Mucosa of descending colon (tissue), 3 donors: ENCODE measurements around the gene PHYHIPL. TPM values are rescaled to one million over a fixed set of nuclear protein-coding genes. Genes with fewer than 3 reads are reported as not detected.

Source experiments
- ATAC-seq: fragments of 200-7000 bp; cut with Tn5 transposase; one replicate; pipeline ENCODE4 v1.9.1; 2020; ENCODE audit warnings: mild to moderate bottlenecking, moderate library complexity
- DNase-seq, 3 donors: peaks; one replicate each; pipeline ENCODE4 v3.0.0-alpha.2; 2020
- H3K36me3 ChIP-seq: fragments of 200-600 bp; one replicate; pipeline ENCODE4 v1.8.0; 2021; ENCODE audit warnings: low read depth, mild to moderate bottlenecking
- H3K4me1 ChIP-seq: fragments of 200-600 bp; one replicate; pipeline ENCODE4 v1.8.0; 2021; ENCODE audit warnings: low read depth, mild to moderate bottlenecking
- H3K4me3 ChIP-seq: fragments of 200-600 bp; one replicate; pipeline ENCODE4 v1.8.0; 2021; ENCODE audit warnings: mild to moderate bottlenecking
- H3K9me3 ChIP-seq: fragments of 200-600 bp; one replicate; pipeline ENCODE4 v1.8.0; 2021; ENCODE audit warnings: mild to moderate bottlenecking
- CTCF ChIP-seq: fragments of 200-600 bp; IDR thresholded peaks from one replicate; pipeline ENCODE4 v1.8.0; 2022; ENCODE audit warnings: antibody characterized with exemption, mild to moderate bottlenecking
- intact Hi-C, 2 donors: fragments of 100-400 bp; cut with DNase I in 1 of 2; cut with micrococcal nuclease in 1 of 2; formaldehyde crosslinking; loops; one replicate each; pipeline versions ENCODE4 v1.11.0 to v1.11.1; 2022; cut with DNase I, micrococcal nuclease
- total RNA-seq, 3 donors: library from RNA; stranded (reverse); fragmentation: NEBNext Ultra II Directional in 2 of 3; extraction: Animal tissue kit (Norgen Biotek cat#: 25700) in 2 of 3; gene quantifications; one replicate each; pipeline versions ENCODE4 v1.2.1 to v1.2.4, GENCODE V29; 2021 to 2023
- donor health status: DM: no; HTN: no; CAD: no; lungs with moderate emphysema.
- donor health status: DM: no; HTN: no; CAD: no.
- donor health status: DM: no; HTN: yes; CAD: no.

The PHYHIPL gene
- total RNA-seq, 3 donors from 2014 or later: 0.20 to 3.1 (median 0.39) TPM

DNA sequence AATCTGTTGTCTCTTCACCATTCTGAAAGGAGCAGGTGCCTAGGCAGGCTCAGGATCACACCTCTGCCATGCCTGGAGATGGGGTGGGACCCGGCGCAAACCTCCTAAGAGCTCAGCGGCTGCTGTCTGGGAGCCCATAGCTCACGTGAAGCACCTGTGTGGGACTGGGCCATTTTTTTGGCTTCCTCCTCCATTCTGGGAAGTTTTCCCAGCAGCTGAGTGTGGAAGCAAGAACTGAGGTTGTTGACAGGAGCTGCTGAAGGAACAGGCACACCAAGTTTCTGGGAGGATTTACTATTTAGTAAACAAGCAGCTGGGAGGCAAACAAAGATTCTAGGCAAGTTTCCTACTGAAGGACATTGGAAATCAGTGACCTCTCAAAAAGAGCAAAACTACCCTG is 108.6 kb downstream of the PHYHIPL start:
- H3K36me3 ChIP-seq: no peaks in the 10 kb centered on the region
- intact Hi-C loops: no loop called here
- H3K9me3 ChIP-seq: no peaks in the 10 kb centered on the region
- peaks cover 3% of the 10 kb centered on the region for H3K4me1 ChIP-seq
- no peak overlapping the region for H3K4me3 ChIP-seq
- TF ChIP-seq CTCF: no peak
- ATAC-seq (no peak), DNase-seq (no peak)

- intact Hi-C loops: no loop called here
- ATAC-seq (no peak), DNase-seq (no peak)
- peaks cover 3% of the 10 kb centered on the region for H3K4me1 ChIP-seq
- no peaks in the 10 kb centered on the region for H3K36me3 ChIP-seq
- TF ChIP-seq CTCF: no peak
- H3K9me3 ChIP-seq: no peaks in the 10 kb centered on the region
- H3K4me3 ChIP-seq: no peak overlapping the region
These were observed 109.4 kb downstream of the PHYHIPL start for GRCh38 chr10:59285848-59286247.

GRCh38 chr10:59287587-59288255 is 111.3 kb downstream of the PHYHIPL start:
- intact Hi-C loops: no loop called here
- peaks cover 3% of the 10 kb centered on the region for H3K4me1 ChIP-seq

DNA sequence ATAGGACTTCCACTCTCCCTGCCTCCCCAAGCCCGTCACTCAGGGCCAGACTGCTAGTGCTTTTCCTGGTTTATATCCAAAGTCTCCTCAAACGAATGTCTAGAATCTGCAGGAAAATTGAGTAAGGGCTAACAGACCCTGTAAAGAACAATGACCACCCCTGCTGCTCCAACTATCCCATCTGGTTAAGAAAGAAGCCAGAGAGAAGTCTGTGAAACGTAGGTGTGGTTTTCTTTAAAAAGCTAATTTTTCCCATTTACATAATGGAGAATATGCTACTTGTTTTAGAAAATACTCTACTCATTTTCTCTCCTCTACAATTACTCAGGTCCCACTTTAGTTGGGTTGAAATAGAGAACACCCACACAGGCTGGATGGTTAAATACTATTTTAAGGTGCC is 113.4 kb downstream of the PHYHIPL start:
- intact Hi-C loops: no loop called here
- Histone ChIP-seq H3K36me3 (no peaks in the 10 kb centered on the region), H3K4me3 (no peak overlapping the region), H3K9me3 (no peaks in the 10 kb centered on the region), H3K4me1 (peaks cover 3% of the 10 kb centered on the region)
- DNase-seq (no peak), ATAC-seq (no peak)
- no peak for TF ChIP-seq CTCF

More at GRCh38 chr10:59287587-59288255, 111.3 kb downstream of the PHYHIPL start:
- Histone ChIP-seq H3K4me3 (no peak overlapping the region), H3K9me3 (no peaks in the 10 kb centered on the region), H3K36me3 (no peaks in the 10 kb centered on the region)
- no peak for TF ChIP-seq CTCF
- DNase-seq: no peak
- no peak for ATAC-seq

GRCh38 chr10:59290448-59290847 is 114.0 kb downstream of the PHYHIPL start:
- no peaks in the 10 kb centered on the region for H3K9me3 ChIP-seq
- ATAC-seq (no peak), DNase-seq (peak in 1 of 3 donors; percentile 10)
- no peak for TF ChIP-seq CTCF
- peaks cover 3% of the 10 kb centered on the region for H3K4me1 ChIP-seq
- H3K36me3 ChIP-seq: no peaks in the 10 kb centered on the region
- H3K4me3 ChIP-seq: no peak overlapping the region
- intact Hi-C loops: no loop called here

Other genes starting within 250 kb of the PHYHIPL start
- 10 to 100 TPM in 1 of 3 donors, 1 to 10 TPM in 2; 4.2 to 18.8 (median 6.5) TPM for gene FAM13C, start 185.9 kb downstream of the PHYHIPL start, total RNA-seq